Activated naive CD4-positive, alpha-beta T cell treated with anti-CD3 and anti-CD28 coated beads, Interleukin-2, amount 50 U/mL, for 72 hours (primary cell): ENCODE results near the gene CNTNAP2. TPM values are rescaled to one million over a fixed set of nuclear protein-coding genes. Genes with fewer than 3 reads are reported as not detected.

Source experiments
- ATAC-seq, 2 donors: fragments of 150-1000 bp; cut with Tn5 transposase; 2 replicates each; pipeline ENCODE4 v1.10.0; 2021; ENCODE audit warnings: mild to moderate bottlenecking in 2 of 2, moderate library complexity in 2 of 2
- DNase-seq, 2 donors: peaks; one replicate each; pipeline ENCODE4 v3.0.0; 2021 to 2022; ENCODE audit warnings: low spot score in 2 of 2
- H3K27ac Mint-ChIP-seq, 2 donors: one replicate each; pipeline ENCODE4 v1.8.0; 2022; ENCODE audit warnings: mild to moderate bottlenecking in 2 of 2, mixed read lengths in 2 of 2
- H3K36me3 Mint-ChIP-seq, 2 donors: one replicate each; pipeline ENCODE4 v1.8.0; 2022; ENCODE audit warnings: mixed read lengths in 2 of 2
- H3K9me3 Mint-ChIP-seq, 2 donors: one replicate each; pipeline ENCODE4 v1.8.0; 2022; ENCODE audit warnings: mixed read lengths in 2 of 2
- total RNA-seq, 2 donors: library from RNA; stranded (reverse); gene quantifications; one replicate each; pipeline ENCODE4 v1.2.3, GENCODE V29; 2022

Gene CNTNAP2
- total RNA-seq, 2 donors from 2014 or later, result not detected

DNA sequence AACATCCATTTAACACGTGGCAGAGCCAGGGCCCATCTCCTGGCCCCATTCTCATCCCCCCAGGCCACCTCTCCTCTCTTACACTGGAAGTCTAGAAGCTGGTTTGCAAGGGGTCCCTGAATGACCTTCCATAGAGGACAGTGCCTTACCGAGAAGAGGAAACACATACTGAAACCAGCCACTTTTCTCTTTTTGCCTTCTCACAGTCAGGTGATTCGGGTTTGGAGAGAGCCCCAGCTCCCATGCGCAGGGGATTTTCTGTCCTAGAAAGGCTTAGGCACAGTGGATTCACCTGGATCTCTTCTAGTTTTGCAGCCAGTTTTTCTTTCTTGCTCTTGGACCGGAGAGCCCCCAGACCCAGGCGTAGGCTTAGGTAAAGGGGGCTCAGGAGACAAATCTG, 2139.8 kb downstream of the CNTNAP2 start:
- Mint-ChIP-seq H3K36me3 (peaks cover 4 to 11% of the 10 kb centered on the region in 2 donors), H3K27ac (no peak overlapping the region)
- ATAC-seq, result no peak

DNA sequence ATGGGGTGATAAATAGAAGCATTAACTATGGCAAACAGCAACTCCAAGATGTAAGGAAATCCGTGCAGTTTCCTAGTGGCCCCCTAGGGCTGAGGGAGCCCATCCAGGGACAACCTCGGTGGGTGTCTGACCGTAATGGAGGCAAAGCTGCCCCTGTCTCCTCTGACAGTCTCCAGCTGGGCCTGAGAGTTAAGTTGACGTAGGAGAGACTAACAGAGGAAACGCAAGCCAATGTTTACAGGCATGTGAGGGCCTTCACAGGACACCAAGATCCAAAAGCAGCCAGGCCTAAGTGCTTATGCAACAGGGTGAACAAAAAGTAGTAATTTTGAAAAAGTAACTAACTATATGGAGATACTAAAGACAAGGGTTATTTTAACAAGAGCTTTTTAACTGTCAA, 2144.0 kb downstream of the CNTNAP2 start:
- Mint-ChIP-seq H3K36me3 (no peaks in the 10 kb centered on the region), H3K9me3 (no peaks in the 10 kb centered on the region), H3K27ac (no peak overlapping the region)
- no peak for DNase-seq
- no peak for ATAC-seq

More for the DNA sequence above, 2139.8 kb downstream of the CNTNAP2 start:
- peaks cover 6 to 14% of the 10 kb centered on the region in 2 donors for H3K9me3 Mint-ChIP-seq
- DNase-seq, result no peak

DNA sequence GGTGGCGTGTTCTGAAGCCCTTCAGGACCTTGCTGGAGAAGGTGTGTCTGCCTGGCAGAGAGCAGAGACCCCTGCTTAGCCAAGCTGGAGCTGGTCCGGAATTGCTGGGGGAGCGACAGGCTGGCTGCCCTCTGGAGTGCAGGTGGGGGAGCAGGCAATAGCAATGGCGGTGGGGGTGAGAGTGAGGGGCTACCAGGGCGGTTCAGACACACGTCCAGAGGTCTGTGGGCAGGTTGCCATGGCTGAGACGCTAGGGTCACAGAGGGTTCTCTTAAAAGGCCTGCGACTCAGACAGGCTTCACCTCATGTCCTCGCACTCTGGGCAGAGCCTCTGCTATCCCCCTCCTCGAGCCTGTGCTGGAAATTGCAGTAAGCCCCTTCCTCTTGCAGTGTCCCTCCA, 2144.9 kb downstream of the CNTNAP2 start:
- DNase-seq (no peak), ATAC-seq (no peak)
- H3K9me3 Mint-ChIP-seq, result no peaks in the 10 kb centered on the region

DNA sequence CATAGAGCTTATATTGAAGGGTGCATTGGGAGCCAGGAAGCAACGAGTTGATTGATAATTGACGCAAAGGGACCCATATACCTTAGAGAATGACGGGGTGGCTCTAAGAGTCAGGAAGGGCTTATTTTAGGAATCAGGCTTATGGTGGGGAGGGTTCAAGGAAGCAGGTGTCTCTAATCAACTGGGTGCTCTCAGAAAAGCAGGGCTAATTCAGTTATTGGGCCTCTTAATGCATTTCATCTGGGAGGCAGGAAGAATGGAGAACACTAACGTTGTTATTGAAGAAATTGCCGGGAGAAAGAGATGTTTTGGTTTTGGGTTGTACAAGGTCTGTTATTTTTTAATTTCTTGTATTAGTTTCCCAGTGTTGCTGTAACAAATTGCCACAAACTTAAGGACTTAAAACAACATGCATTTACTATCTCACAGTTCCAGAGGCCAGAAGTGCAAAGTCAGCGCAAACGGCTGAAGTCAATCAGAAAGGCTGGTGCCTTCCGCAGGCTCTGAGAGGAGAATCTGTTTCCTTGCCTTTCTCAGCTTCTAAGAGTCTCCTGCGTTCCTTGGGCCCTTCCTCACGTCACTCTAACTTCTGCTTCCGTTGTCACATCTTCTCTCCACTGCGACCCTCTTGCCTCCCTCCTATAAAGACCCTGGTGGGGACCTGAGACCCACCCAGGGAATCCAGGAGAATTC, 2145.5 kb downstream of the CNTNAP2 start:
- DNase-seq (no peak), ATAC-seq (peak in 1 of 2 donors; percentile 38)
- Mint-ChIP-seq H3K36me3 (no peaks in the 10 kb centered on the region), H3K27ac (no peak overlapping the region), H3K9me3 (no peaks in the 10 kb centered on the region)

More for the DNA sequence above, 2144.9 kb downstream of the CNTNAP2 start:
- Mint-ChIP-seq H3K27ac (no peak overlapping the region), H3K36me3 (no peaks in the 10 kb centered on the region)

GRCh38 chr7:148262721-148263229, 2146.2 kb downstream of the CNTNAP2 start:
- H3K9me3 Mint-ChIP-seq, result no peaks in the 10 kb centered on the region
- no peak overlapping the region for H3K27ac Mint-ChIP-seq
- DNase-seq (peak; percentile 59 to 76), ATAC-seq (peak; percentile 74 to 84)
- H3K36me3 Mint-ChIP-seq, result no peaks in the 10 kb centered on the region

DNA sequence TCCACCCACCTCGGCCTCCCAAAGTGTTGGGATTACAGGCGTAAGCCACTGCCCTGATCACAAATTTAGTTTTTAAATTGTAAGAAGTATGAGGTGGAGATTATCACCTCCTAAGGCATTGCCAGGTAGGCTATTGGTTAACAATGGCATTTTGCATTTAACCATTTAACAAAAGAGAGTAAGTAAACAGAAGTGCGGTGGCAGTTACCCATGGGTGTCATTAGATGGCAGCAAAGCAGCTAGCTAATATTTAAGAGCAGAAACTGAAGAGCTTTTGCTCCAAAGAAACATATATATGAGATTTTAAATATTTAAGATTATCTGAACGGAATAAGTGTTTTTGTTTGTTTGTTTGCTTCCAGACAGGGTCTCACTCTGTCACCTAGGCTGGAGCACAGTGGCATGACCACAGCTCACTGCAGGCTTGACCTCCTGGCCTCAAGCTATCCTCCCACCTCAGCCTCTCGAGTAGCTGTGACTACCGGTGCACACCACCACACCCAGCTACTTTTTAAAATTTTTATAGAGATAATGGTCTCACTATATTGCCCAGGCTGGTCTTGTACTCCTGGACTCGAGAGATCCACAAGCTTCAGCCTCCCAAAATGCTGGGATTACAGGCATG, 2148.4 kb downstream of the CNTNAP2 start:
- no peaks in the 10 kb centered on the region for H3K9me3 Mint-ChIP-seq
- H3K36me3 Mint-ChIP-seq, result no peaks in the 10 kb centered on the region
- DNase-seq, result peak in 1 of 2 donors; percentile 6
- no peak overlapping the region for H3K27ac Mint-ChIP-seq
- no peak for ATAC-seq

- no peak for DNase-seq
- no peak for ATAC-seq
- no peaks in the 10 kb centered on the region for H3K36me3 Mint-ChIP-seq
- H3K27ac Mint-ChIP-seq, result peak overlapping the region in 1 of 2 donors; percentile 59
- H3K9me3 Mint-ChIP-seq, result no peaks in the 10 kb centered on the region
Measured at GRCh38 chr7:148265896-148266295, 2149.3 kb downstream of the CNTNAP2 start.

DNA sequence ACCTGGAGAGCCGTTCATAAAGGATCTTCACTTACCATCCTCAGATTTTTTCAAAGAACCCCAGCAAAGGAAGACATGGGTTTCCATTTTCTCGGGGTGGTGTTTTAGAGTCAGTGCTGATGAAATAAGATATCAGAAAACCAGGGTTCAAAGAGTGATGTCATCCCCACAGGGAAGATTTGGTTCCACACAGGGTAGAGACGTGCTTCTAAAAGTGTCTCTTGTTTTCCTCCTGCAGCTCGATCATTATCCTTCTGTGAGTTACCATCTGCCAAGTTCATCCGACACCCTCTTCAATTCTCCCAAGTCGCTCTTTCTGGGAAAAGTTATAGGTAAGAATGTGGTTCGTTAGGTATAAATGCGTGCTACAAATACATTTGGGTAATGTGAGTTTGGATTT, 2150.2 kb downstream of the CNTNAP2 start:
- H3K9me3 Mint-ChIP-seq, result no peaks in the 10 kb centered on the region
- ATAC-seq, result no peak
- H3K36me3 Mint-ChIP-seq, result no peaks in the 10 kb centered on the region
- H3K27ac Mint-ChIP-seq, result no peak overlapping the region
- DNase-seq, result no peak

DNA sequence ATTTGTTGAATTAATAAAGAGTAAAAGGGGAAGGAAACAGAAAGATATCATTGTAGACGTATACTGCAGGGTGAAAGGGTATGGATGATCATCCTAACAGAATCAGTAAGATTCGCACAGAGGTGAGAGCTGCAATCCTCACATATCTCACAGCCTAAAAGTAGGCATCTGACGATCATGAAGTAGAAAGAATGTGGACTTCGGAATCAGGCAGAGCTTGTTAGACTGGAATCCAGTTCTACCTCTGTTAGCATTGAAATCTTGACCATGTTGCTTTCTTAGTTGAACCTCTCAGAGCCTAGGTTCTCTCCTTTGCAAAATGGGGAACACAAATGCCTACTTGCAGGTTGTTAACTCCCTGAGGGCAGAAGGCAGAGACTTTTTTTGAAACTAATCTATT, 2154.0 kb downstream of the CNTNAP2 start:
- no peaks in the 10 kb centered on the region for H3K36me3 Mint-ChIP-seq
- ATAC-seq (no peak), DNase-seq (no peak)
- H3K27ac Mint-ChIP-seq, result no peak overlapping the region
- no peaks in the 10 kb centered on the region for H3K9me3 Mint-ChIP-seq

DNA sequence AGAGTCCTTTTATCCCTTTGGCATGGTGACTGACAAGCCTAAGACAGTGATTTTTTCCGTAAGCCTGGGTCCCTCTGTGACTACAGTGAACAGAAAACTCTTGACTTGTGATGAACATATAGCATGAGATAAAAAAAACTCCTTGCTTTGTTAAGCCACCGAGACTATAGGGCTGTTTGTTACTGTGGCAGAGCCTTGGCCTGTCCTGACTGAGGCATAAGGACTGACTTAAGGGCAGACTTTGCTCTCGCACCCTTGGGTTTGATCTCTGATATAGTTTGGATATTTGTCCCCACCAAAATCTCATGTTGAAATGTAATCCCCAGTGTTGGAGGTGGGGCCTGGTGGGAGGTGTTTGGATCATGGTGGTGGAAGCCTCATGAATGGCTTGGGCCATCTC, 2157.5 kb downstream of the CNTNAP2 start:
- ATAC-seq (no peak), DNase-seq (no peak)
- Mint-ChIP-seq H3K36me3 (no peaks in the 10 kb centered on the region), H3K9me3 (no peaks in the 10 kb centered on the region), H3K27ac (no peak overlapping the region)

DNA sequence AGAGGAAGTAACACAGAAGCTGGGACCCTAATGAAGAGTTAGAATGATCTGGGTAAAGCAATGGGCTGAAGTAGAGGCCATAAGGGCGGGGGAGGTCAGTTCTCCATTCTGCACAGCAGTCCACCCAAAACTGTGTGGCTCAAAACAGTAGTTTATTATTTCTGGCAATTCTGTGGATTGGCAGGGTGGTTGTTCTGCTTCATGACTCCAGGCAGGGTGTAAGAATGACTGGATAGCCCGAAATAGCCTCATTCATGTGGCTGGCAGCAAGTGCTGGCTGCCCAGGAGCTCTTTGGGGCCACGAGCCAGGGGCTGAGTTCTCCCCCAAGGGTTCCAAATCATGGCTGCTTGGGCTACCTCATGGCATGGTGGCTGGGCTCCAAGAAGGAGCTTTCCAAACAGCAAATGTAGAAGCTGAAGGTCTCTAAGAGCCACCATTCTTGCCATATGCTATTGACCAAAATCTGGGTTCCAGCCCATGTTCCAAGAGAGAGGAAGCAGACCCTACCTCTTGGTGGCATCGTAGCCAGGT, 2158.8 kb downstream of the CNTNAP2 start:
- Mint-ChIP-seq H3K9me3 (no peaks in the 10 kb centered on the region), H3K27ac (no peak overlapping the region), H3K36me3 (no peaks in the 10 kb centered on the region)
- no peak for DNase-seq
- ATAC-seq, result no peak

GRCh38 chr7:148276314-148277041, 2159.9 kb downstream of the CNTNAP2 start:
- Mint-ChIP-seq H3K27ac (no peak overlapping the region), H3K36me3 (no peaks in the 10 kb centered on the region), H3K9me3 (no peaks in the 10 kb centered on the region)
- ATAC-seq (no peak), DNase-seq (no peak)

DNA sequence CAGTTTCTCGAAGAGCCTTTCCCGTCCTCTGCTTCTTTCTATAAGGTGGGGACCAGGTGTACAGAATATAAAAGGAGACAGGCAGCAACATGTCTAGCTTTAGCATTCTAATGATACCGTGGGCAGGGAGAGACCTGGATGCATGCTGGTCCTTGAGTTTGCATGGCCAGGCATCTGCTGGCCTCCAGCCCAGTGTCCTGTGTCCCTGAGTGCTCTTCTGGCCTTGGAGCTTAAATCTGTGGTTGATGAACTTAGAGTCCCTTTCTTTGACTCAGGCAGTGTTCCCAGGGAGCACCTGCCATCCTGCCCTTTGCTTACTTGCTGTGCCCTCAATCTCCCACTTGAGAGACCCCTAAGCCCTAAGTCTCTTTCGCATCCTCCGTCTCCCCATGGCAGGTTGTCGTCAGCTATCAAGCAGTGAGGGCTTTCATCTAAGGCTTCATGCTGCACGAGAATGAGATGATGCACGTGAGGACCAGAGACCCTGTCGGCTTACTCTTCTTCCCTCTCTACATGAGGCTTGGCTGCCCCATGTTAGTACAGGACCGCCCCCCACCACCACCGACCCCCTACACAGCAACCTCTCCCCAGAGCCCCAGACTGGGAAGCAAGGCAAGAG, 2160.6 kb downstream of the CNTNAP2 start:
- ATAC-seq, result no peak
- no peaks in the 10 kb centered on the region for H3K36me3 Mint-ChIP-seq
- H3K27ac Mint-ChIP-seq, result no peak overlapping the region

DNA sequence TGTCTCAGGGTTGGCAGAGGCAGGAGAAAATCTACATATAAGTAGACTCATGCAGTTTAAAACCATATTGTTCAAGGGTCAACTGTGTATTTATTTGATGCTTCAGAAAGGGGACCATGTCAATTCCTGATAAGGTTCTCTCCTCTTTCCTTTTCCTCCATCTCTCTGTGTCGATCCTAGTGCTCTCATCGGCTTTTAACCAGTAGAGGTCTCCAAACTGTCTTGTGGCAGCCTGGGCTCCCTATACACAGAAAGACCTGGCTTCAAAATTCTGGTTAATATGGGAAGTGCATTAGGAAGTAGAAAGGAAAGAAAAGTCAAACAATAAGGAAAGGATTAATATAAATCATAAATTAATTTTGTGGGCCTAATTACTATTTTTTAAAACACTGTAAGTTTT, 2169.5 kb downstream of the CNTNAP2 start:
- Mint-ChIP-seq H3K27ac (no peak overlapping the region), H3K36me3 (peaks cover 0 to 6% of the 10 kb centered on the region in 2 donors), H3K9me3 (peaks cover 4 to 6% of the 10 kb centered on the region in 2 donors)
- DNase-seq (no peak), ATAC-seq (no peak)

More for the DNA sequence above, 2160.6 kb downstream of the CNTNAP2 start:
- H3K9me3 Mint-ChIP-seq, result no peaks in the 10 kb centered on the region
- DNase-seq, result no peak

DNA sequence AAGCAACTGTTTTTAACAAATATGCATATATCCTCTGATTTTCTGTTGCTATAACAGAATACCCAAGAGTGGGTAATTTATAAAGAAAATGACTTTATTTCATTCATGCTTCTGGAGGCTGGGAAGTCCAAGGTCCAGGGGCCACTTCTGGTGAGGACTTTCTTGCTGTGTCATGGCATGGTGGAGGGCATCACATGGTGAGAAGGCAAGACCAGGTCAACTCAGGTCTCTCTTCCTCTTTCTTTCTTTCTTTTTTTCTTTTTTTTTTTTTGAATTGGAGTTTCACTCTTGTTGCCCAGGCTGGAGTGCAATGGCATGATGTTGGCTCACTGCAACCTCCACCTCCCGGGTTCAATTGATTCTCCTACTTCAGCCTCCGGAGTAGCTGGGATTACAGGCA, 2170.9 kb downstream of the CNTNAP2 start:
- DNase-seq (no peak), ATAC-seq (no peak)
- Mint-ChIP-seq H3K27ac (no peak overlapping the region), H3K36me3 (peaks cover 0 to 6% of the 10 kb centered on the region in 2 donors), H3K9me3 (peaks cover 4 to 6% of the 10 kb centered on the region in 2 donors)

DNA sequence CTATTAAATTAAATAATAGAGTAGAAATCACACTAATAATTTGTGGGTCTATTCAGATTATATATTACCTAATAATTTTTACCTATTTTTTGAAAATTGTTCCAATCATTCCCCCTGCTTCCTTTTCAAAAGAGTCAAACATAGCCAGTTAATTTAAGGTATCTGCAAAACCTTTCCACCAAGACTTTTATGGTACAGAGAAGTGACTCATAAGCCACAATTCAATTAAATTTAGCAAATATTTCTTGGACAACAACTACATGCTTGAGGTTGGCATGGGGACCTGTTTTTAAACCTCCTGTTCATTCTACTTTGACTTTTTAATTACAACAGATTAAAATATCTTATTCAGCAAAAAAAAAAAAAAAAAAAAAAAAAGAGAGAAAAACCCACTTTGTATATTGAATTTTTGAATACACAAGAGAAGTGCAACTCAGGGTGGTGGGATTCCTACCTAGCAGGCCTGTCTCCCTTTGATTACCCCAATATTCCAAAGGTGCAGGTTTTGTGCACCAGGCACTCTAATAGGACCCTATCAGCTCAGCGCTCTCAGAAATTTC, 2172.1 kb downstream of the CNTNAP2 start:
- peaks cover 4 to 6% of the 10 kb centered on the region in 2 donors for H3K9me3 Mint-ChIP-seq
- H3K36me3 Mint-ChIP-seq, result peaks cover 0 to 6% of the 10 kb centered on the region in 2 donors
- ATAC-seq (no peak), DNase-seq (no peak)
- no peak overlapping the region for H3K27ac Mint-ChIP-seq
